Osteoblast (primary cell): Measurements from ENCODE around the gene YBEY. TPM values are rescaled to one million over a fixed set of nuclear protein-coding genes. Genes with fewer than 3 reads are reported as not detected.

Experiments used
- DNase-seq: peaks from one replicate; pipeline ENCODE4 v3.0.0; 2011; ENCODE audit warnings: low spot score, mixed read lengths; ENCODE audit not compliant: insufficient read length; ENCODE audit errors: missing footprints
- H2AFZ ChIP-seq: 2 replicates; pipeline ENCODE4 v1.6.0; 2011; ENCODE audit warnings: mild to moderate bottlenecking, low read length
- H3K27ac ChIP-seq: 2 replicates; pipeline ENCODE4 v1.5.1; 2011; ENCODE audit warnings: mild to moderate bottlenecking, low read depth, low read length, moderate library complexity
- H3K27me3 ChIP-seq: 2 replicates; pipeline ENCODE4 v1.6.0; 2012; ENCODE audit warnings: mild to moderate bottlenecking, control low read depth, inconsistent platforms, low read length, moderate library complexity; ENCODE audit not compliant: insufficient read depth
- H3K36me3 ChIP-seq: 2 replicates; pipeline ENCODE4 v1.5.1; 2011; ENCODE audit warnings: mild to moderate bottlenecking, low read length, control low read depth, moderate library complexity; ENCODE audit not compliant: insufficient read depth
- H3K4me1 ChIP-seq: 2 replicates; pipeline ENCODE4 v1.5.1; 2011; ENCODE audit warnings: mild to moderate bottlenecking, low read length, control low read depth, moderate library complexity; ENCODE audit not compliant: insufficient read depth
- H3K4me2 ChIP-seq: 2 replicates; pipeline ENCODE4 v1.6.0; 2011; ENCODE audit warnings: mild to moderate bottlenecking, low read length; ENCODE audit not compliant: insufficient read depth
- H3K4me3 ChIP-seq: fragments of 200-600 bp; sonication (generic); 3 replicates; pipeline ENCODE4 v1.5.1; 2012; ENCODE audit warnings: mild to moderate bottlenecking, low read length, inconsistent platforms; ENCODE audit not compliant: insufficient read depth
- H3K79me2 ChIP-seq: 2 replicates; pipeline ENCODE4 v1.6.0; 2012; ENCODE audit warnings: mild to moderate bottlenecking, low read length, control low read depth, inconsistent platforms; ENCODE audit not compliant: insufficient read depth
- H3K9me3 ChIP-seq: 2 replicates; pipeline ENCODE4 v1.5.1; 2011; ENCODE audit warnings: low read depth, low read length, control low read depth
- H4K20me1 ChIP-seq: 2 replicates; pipeline ENCODE4 v1.6.0; 2012; ENCODE audit warnings: mild to moderate bottlenecking, low read length, control low read depth; ENCODE audit not compliant: insufficient read depth
- total RNA-seq: library from RNA; depleted of rRNA; stranded (reverse); fragments of >200 nt; gene quantifications from 2 replicates; pipeline ENCODE4 v1.2.3, GENCODE V29; 2012
- TF ChIP-seq, protein P1 (sequence below): IDR thresholded peaks from 2 replicates; pipeline ENCODE4 v1.5.1; 2011; ENCODE audit warnings: mild to moderate bottlenecking, low read depth, low read length, moderate library complexity; ENCODE audit errors: extremely low read depth

Gene YBEY
- total RNA-seq, 1 donor, result 18.8 TPM

DNA sequence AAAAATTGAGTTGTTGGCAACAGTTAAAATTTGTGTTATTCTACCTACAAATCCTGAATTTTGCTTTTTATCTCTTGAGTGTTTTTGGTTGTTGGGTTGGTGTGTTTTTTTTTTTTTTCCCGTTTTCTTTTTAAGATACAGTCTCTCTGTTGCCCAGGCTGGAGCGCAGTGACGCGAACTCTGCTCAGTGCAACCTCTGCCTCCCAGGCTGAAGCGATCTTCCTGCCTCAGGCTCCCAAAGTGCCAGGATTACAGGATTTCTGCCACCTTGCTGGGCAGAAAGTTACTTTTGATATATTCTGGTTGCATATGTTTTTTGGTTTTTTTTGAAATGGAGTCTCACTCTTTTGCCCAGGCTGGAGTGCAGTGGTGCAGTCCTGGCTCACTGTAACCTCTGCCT, 42.0 kb downstream of the YBEY start:
- H4K20me1 ChIP-seq, result no peaks in the 10 kb centered on the region
- no peak overlapping the region for H2AFZ ChIP-seq
- peaks cover 59% of the 10 kb centered on the region for H3K79me2 ChIP-seq
- peaks cover 23% of the 10 kb centered on the region for H3K36me3 ChIP-seq
- no peaks in the 10 kb centered on the region for H3K9me3 ChIP-seq
- no peak overlapping the region for H3K4me3 ChIP-seq
- no peaks in the 10 kb centered on the region for H3K27me3 ChIP-seq
- no peak for DNase-seq
- no peak overlapping the region for H3K4me2 ChIP-seq
- peaks cover 21% of the 10 kb centered on the region for H3K4me1 ChIP-seq
- no peak overlapping the region for H3K27ac ChIP-seq
- TF ChIP-seq, protein P1, sequence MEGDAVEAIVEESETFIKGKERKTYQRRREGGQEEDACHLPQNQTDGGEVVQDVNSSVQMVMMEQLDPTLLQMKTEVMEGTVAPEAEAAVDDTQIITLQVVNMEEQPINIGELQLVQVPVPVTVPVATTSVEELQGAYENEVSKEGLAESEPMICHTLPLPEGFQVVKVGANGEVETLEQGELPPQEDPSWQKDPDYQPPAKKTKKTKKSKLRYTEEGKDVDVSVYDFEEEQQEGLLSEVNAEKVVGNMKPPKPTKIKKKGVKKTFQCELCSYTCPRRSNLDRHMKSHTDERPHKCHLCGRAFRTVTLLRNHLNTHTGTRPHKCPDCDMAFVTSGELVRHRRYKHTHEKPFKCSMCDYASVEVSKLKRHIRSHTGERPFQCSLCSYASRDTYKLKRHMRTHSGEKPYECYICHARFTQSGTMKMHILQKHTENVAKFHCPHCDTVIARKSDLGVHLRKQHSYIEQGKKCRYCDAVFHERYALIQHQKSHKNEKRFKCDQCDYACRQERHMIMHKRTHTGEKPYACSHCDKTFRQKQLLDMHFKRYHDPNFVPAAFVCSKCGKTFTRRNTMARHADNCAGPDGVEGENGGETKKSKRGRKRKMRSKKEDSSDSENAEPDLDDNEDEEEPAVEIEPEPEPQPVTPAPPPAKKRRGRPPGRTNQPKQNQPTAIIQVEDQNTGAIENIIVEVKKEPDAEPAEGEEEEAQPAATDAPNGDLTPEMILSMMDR, result no peak

DNA sequence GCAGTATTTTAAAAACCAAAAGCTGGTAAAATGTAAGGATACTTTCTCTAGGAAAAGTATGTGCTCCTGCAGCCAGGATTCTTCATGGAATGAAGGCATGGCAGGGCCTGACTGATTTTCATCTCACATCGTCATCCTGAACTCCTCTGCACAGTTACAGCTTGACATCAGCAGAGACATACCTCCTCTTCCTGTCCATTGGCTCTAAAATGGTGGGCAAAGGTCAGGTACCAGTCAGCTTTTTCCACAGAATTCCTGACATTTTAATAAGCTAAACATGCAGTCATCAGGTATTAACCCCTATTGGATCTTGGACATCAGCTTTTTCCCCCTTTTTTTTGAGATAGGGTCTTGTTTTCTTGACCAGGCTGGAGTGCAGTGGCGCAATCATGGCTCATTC, 43.7 kb downstream of the YBEY start:
- H3K4me1 ChIP-seq, result peaks cover 22% of the 10 kb centered on the region
- no peak overlapping the region for H2AFZ ChIP-seq
- H4K20me1 ChIP-seq, result peaks cover 3% of the 10 kb centered on the region
- no peaks in the 10 kb centered on the region for H3K9me3 ChIP-seq
- no peak overlapping the region for H3K4me2 ChIP-seq
- H3K27ac ChIP-seq, result no peak overlapping the region
- TF ChIP-seq, protein P1, result no peak
- H3K36me3 ChIP-seq, result peaks cover 31% of the 10 kb centered on the region
- H3K27me3 ChIP-seq, result no peaks in the 10 kb centered on the region
- peak; percentile 53 for DNase-seq
- H3K79me2 ChIP-seq, result peaks cover 67% of the 10 kb centered on the region
- no peak overlapping the region for H3K4me3 ChIP-seq

DNA sequence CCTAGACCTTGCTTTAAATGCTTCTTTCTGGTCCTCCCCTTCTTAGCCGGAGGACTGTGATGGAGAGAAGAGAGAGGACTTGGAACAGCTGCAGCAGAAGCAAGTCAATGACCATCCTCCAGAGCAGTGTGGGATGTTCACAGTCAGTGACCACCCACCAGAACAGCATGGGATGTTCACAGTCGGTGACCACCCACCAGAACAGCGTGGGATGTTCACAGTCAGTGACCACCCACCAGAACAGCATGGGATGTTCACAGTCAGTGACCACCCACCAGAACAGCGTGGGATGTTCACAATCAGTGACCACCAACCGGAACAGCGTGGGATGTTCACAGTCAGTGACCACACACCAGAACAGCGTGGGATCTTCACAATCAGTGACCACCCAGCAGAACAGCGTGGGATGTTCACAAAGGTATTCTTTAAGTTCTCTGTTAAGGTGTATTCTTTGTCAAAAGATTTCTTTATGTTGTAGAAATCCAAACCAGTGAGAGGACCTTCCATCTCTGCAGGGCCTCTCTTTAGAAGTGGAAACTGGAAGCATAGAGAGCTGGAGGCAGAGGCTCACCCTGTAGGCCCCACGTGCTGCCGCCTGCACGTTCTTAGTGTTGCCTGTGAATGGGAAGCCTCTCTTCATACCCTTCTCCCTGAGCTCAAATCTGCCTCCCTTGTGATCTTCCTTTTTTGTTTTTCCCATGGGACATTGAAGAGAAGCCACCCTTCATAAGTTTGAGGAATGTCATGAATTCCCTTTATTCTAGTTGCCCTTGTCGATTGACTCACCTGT, 48.4 kb downstream of the YBEY start:
- H4K20me1 ChIP-seq, result peaks cover 7% of the 10 kb centered on the region
- TF ChIP-seq, protein P1, result no peak
- H3K4me2 ChIP-seq, result no peak overlapping the region
- no peak overlapping the region for H2AFZ ChIP-seq
- H3K36me3 ChIP-seq, result peaks cover 52% of the 10 kb centered on the region
- H3K79me2 ChIP-seq, result peaks cover 47% of the 10 kb centered on the region
- DNase-seq, result peak; percentile 13
- no peak overlapping the region for H3K4me3 ChIP-seq
- H3K9me3 ChIP-seq, result no peaks in the 10 kb centered on the region
- H3K27me3 ChIP-seq, result no peaks in the 10 kb centered on the region
- H3K27ac ChIP-seq, result no peak overlapping the region
- peaks cover 14% of the 10 kb centered on the region for H3K4me1 ChIP-seq

DNA sequence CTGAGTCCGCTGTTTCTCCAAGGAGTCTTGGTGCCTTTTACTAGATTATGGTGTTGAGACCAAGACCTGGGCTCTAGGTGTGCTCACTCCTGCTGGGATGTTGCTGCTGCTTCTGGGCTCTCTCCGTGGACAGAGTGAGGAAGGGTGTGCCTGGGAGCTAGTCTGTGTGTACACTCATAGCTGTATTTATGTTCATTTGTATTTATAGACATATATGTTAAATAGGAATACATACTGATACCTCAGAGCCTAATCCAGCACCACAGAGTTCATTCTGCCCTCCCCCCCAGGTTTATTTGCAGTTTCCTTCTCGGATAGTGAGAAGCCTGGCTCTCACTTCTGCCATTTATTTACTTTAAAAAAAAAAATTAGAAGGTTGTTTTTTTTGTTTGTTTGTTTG, 50.5 kb downstream of the YBEY start:
- peaks cover 48% of the 10 kb centered on the region for H3K36me3 ChIP-seq
- no peak overlapping the region for H3K4me2 ChIP-seq
- peaks cover 41% of the 10 kb centered on the region for H3K79me2 ChIP-seq
- H3K4me3 ChIP-seq, result no peak overlapping the region
- peaks cover 7% of the 10 kb centered on the region for H4K20me1 ChIP-seq
- H3K4me1 ChIP-seq, result peaks cover 14% of the 10 kb centered on the region
- peak; percentile 59 for DNase-seq
- TF ChIP-seq, protein P1, result no peak
- no peak overlapping the region for H2AFZ ChIP-seq
- H3K27me3 ChIP-seq, result no peaks in the 10 kb centered on the region
- no peak overlapping the region for H3K27ac ChIP-seq
- no peaks in the 10 kb centered on the region for H3K9me3 ChIP-seq
